Neural progenitor cell (in vitro differentiated cells): Measurements from ENCODE around the gene NCAM1.

ENCODE experiments used
- EZH2 ChIP-seq: fragments of 200-600 bp; sonication (generic); IDR thresholded peaks from 2 replicates; pipeline ENCODE4 v1.6.1; 2017; ENCODE audit warnings: antibody characterized with exemption, mild to moderate bottlenecking, moderate library complexity
- EZH2phosphoT487 ChIP-seq: fragments of 200-600 bp; sonication (generic); IDR thresholded peaks from 2 replicates; pipeline ENCODE4 v1.6.1; 2017; ENCODE audit warnings: antibody characterized with exemption
- TF ChIP-seq, protein P1 (sequence below): fragments of 200-600 bp; sonication (generic); IDR thresholded peaks from 2 replicates; pipeline ENCODE4 v1.5.1; 2017; ENCODE audit warnings: antibody characterized with exemption, mild to moderate bottlenecking

DNA sequence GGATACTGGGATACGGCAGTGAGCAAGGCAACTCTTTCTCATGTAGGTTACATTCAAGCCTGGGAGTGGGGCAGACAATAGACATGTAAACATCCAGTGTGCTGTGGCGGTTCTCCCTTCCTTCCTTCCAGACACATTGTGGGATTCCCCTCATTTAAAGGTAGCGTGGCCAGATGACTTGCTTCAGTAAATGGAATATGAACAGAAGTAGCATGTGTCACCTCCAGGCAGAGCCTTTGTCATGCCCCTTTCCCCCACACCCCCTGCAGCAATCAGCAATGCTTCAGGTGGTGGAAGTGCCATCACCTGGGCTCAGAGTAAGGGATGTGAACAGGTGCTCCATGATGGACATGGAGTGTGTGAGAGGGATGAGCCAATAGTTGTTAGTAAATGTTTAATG lies 318.4 kb downstream of the NCAM1 start:
- TF ChIP-seq, protein P1, sequence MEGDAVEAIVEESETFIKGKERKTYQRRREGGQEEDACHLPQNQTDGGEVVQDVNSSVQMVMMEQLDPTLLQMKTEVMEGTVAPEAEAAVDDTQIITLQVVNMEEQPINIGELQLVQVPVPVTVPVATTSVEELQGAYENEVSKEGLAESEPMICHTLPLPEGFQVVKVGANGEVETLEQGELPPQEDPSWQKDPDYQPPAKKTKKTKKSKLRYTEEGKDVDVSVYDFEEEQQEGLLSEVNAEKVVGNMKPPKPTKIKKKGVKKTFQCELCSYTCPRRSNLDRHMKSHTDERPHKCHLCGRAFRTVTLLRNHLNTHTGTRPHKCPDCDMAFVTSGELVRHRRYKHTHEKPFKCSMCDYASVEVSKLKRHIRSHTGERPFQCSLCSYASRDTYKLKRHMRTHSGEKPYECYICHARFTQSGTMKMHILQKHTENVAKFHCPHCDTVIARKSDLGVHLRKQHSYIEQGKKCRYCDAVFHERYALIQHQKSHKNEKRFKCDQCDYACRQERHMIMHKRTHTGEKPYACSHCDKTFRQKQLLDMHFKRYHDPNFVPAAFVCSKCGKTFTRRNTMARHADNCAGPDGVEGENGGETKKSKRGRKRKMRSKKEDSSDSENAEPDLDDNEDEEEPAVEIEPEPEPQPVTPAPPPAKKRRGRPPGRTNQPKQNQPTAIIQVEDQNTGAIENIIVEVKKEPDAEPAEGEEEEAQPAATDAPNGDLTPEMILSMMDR, result no peak
- no peak for TF ChIP-seq EZH2phosphoT487
- TF ChIP-seq EZH2, result no peak
